SKM-1 (cell line): Measurements from ENCODE around the gene DEPDC7.
"Not testable (repeated sequence)": the region's sequence is repeated elsewhere in the genome, so short reads cannot be mapped to it uniquely, and the experiment has no call there.

ENCODE experiments used
- DNase-seq: peaks from one replicate; lab custom pipeline; 2025; ENCODE audit not compliant: unreplicated experiment; lab: John Stamatoyannopoulos, UW

DEPDC7 gene

DNA sequence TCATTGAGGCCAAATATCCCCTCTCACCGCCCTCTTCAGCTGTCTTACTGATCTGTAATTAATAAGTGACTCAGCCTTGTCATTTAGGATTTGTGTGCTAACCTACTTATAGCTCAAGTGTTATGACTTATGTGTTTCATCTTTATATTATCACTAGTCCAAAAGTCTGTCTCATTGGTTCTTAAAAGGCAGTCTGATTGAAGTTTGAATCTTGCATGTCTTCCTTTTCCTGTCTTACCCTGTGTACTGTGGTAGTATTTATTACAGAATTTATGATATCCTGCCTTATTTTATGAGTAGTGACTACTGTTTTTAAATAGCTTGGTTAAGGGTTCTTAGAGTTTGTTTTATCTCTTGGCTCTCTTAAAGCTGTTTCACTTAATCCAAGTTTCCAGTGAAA lies 6.3 kb downstream of the DEPDC7 start:
- no peak for DNase-seq

GRCh38 chr11:33025339-33025722 lies 9.7 kb downstream of the DEPDC7 start:
- no peak for DNase-seq

DNA sequence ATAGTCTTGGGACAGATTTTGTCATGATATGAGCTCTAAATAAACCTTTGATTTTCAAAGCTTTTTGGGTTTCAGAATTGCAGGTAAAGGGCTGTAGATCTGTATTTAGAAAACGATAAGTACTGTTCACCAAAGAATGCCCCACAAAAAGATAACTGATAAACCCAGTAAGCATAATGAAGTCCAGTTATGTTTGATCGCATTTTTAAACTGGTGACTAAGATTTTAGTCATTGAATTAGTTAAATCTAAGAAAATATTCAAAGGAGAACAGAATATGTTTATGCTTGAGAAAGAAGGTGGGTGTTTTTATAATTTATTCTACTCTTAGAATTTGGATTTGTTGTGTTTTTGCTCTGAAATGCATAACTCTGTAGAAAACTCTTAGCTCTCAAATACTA lies 11.6 kb downstream of the DEPDC7 start:
- no peak for DNase-seq

DNA sequence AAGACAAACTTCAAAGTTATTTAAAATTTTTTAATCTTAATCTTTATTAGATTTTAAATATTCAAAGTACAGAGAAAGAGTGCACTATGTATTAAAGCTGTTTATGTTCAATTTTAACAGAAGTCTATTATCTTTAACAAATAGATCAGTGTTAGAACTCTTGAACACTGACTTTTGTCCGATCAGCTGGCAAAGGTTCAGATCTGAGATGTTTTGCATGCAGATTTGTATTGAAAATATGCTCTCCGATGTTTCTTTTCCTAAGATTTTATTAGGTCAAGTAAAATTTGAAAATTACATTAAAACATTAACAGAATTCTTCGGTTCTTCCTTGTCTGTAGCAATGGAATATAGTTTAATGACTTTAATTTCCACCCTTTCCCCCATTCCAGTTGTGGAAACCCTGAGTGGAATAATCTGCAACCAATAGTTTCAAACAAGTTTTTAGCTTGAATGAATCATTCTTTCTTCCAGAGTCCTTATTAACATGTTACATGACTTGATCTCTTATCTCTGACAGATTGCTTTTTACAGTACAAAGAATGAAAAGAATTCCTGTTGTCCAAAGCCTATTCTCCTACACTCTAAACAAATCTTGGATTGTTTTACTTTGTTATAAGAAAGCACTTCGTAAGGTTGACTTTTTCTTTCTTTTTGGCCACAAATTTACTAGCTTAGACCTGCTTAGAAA lies 12.3 kb downstream of the DEPDC7 start:
- no peak for DNase-seq

- no peak for DNase-seq
These were observed 12.8 kb downstream of the DEPDC7 start for GRCh38 chr11:33028537-33028914.

- DNase-seq = not testable (repeated sequence)
These were observed 13.5 kb downstream of the DEPDC7 start for GRCh38 chr11:33029218-33029617.

- DNase-seq = no peak
These were observed 17.8 kb downstream of the DEPDC7 start for GRCh38 chr11:33033493-33033892.

GRCh38 chr11:33035011-33035410 lies 19.3 kb downstream of the DEPDC7 start:
- DNase-seq = no peak

GRCh38 chr11:33039274-33040032 lies 23.8 kb downstream of the DEPDC7 start, which contains the start of gene TCP11L1:
Gene TCP11L1 (plus strand): TSS chr11:33039572. CDS start chr11:33043774, 4,202 bp downstream.
- peak; percentile 69 for DNase-seq

- no peak for DNase-seq
These were observed 24.6 kb downstream of the DEPDC7 start for GRCh38 chr11:33040033-33040861.

DNA sequence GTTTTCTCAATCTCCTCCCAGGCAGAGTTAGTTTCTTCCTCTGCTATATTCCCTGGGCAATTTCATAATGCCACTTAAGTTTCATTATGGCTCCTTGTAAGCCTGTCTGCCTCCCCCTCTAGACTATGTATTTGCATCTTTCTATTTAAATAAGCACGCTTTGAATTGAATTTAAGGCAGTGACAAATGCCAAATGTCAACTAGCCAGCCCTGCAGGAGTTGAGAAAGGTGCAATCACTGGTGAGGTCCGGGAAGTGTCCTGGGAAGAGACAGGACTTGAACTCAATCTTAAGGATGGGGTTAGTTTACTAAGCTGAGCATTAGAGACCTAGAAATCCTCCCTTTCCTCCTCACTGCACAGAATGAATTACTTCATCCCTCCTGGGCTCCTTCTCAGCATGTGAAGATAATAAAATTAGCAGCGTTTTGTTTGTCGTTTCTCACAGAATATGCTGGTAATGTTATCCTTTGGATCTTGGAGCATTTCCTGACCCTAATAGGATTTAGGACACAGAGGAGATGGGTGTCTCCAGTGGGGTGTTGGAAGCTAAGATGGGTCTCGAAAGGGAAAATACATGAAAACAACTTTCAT lies 25.3 kb downstream of the DEPDC7 start:
- DNase-seq = no peak

GRCh38 chr11:33043221-33043830 lies 27.6 kb downstream of the DEPDC7 start:
- no peak for DNase-seq

DNA sequence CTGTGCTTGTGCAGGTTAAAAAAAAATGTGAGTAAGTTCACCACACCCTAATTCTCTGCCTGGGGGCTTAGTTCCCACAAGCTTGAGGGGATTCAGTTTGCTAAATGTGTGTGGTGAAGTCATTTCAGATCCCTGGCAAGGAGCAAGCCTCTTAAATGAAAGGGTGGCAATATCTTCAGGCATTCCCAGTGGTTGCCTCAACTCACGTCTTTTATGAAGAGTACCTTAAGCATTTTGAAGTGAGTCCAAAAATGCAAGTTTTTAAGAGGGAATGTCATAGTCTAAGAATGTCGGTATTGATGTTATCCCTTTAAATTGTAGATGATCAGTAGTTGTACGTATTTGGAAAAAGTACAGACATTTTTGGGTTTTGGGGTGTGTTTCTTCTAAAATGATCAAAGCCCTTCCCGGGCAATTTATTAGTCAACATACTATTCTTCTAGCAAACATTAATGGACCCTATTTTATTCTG lies 28.6 kb downstream of the DEPDC7 start:
- DNase-seq = no peak

GRCh38 chr11:33045551-33046255 lies 30.0 kb downstream of the DEPDC7 start:
- DNase-seq = no peak

GRCh38 chr11:33048701-33049100 lies 33.0 kb downstream of the DEPDC7 start:
- not testable (repeated sequence) for DNase-seq

GRCh38 chr11:33049565-33050408 lies 34.1 kb downstream of the DEPDC7 start:
- DNase-seq = not testable (repeated sequence)

DNA sequence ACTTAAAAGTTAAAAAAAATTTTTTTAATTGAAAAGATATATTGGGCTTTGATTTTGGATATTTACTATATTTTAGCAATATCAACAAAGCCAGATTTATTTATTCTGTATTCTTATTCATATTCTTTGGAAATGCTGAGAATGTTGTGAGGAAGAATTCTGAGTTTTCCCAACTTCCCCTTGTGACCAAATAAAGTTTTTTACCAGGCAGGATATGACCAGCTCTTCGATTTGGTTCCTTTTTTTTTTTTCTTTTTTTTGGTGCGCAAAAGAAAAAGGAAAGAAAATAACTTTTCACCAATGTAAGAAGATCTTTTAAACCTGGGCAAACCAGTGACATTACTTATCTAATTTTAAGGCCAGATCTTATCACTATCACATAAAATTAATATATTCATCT lies 36.6 kb downstream of the DEPDC7 start:
- peak; percentile 36 for DNase-seq

DNA sequence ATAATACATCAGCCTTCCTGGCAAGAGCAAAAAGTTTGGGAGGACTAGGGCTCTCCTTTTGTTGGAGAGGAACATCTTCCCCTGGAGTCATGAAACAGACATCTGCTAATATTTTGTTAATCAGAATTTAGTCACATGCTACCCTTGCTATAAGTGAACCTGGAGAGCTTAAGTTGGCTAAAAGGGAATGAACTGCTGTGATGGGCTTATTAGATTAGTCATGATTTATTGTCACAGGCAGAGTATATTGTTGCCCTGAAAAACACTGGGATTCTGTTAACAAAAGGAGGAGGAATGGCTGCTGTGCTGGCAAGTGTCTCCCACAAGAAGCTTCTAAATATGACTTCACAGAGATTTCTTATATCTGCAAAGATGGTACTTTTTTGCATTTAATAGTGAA lies 39.7 kb downstream of the DEPDC7 start:
- no peak for DNase-seq

DNA sequence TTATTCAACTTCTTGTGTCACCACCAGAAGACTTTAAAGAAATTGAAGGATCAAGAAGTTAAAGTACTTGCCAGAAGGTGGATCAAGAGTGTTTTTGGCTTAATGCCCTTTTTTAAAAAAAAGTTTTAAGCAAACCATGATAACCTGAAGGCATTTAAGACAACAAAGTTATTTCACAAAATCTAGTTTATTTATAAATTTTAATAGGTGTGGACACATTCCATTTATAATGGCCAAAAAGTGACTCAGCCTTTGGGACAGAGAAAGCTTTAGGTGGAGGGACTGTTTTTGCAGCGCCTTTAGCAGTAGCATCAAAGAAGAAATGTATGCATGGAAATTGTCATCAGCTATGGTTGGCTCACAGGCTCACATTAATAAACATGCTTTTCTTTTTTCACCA lies 41.6 kb downstream of the DEPDC7 start:
- DNase-seq = no peak
